H1 (cell line): Measurements from ENCODE around the gene ARID1B. TPM values are rescaled to one million over a fixed set of nuclear protein-coding genes. Genes with fewer than 3 reads are reported as not detected.

Experiments used
- ATF3 ChIP-seq: IDR thresholded peaks from 2 replicates; pipeline ENCODE4 v1.6.1; 2011; ENCODE audit warnings: low read depth, mild to moderate bottlenecking, low read length; ENCODE audit not compliant: insufficient read depth
- CBX5 ChIP-seq: fragments of 300-800, 300-1000 bp; sonication (generic); IDR thresholded peaks from 2 replicates; pipeline ENCODE4 v1.7.1; 2016; ENCODE audit warnings: antibody characterized with exemption, low read length, low read depth
- CHD2 ChIP-seq: IDR thresholded peaks from 2 replicates; pipeline ENCODE4 v1.6.1; 2012; ENCODE audit warnings: low read length, improper control_type of control experiment
- NRF1 ChIP-seq: IDR thresholded peaks from 2 replicates; pipeline ENCODE4 v1.6.1; 2011; ENCODE audit warnings: mild to moderate bottlenecking, low read depth, low read length, improper control_type of control experiment
- PHF8 ChIP-seq: fragments of 200-600 bp; sonication (generic); conservative IDR thresholded peaks from 2 replicates; pipeline ENCODE4 v1.7.1; 2012; ENCODE audit warnings: low read depth, mild to moderate bottlenecking, inconsistent platforms, low read length, moderate library complexity
- SP1 ChIP-seq: IDR thresholded peaks from 2 replicates; pipeline ENCODE4 v1.6.1; 2011; ENCODE audit warnings: low read depth, low read length
- SUZ12 ChIP-seq: fragments of 200-600 bp; sonication (generic); IDR thresholded peaks from 2 replicates; pipeline ENCODE4 v1.6.1; 2012; ENCODE audit warnings: mild to moderate bottlenecking, inconsistent platforms, low read length, moderate library complexity, mixed read lengths
- TEAD4 ChIP-seq: IDR thresholded peaks from 2 replicates; pipeline ENCODE4 v1.6.1; 2012; ENCODE audit warnings: low read depth, low read length, inconsistent platforms, mixed read lengths
- YY1 ChIP-seq: IDR thresholded peaks from 2 replicates; pipeline ENCODE4 v1.6.1; 2011; ENCODE audit warnings: low read depth, mild to moderate bottlenecking, low read length
- polyA plus RNA-seq, 7 experiments: library from polyadenylated mRNA; depleted of rRNA in 3 of 7; stranded (reverse) in 5 of 7; unstranded in 2 of 7; fragments of >200 nt in 5 of 7; fragments of 200-250 nt in 2 of 7; gene quantifications; 1 replicate in 5 of 7; 2 replicates in 1 of 7; 4 replicates in 1 of 7; pipeline versions ENCODE4 v1.2.1 to v1.2.3, GENCODE V29; 2011 to 2013; ENCODE audit warnings: missing spikeins in 2 of 7, mixed read lengths in 2 of 7
- total RNA-seq: library from RNA; stranded (reverse); fragmentation: NEBNext Ultra II Directional; extraction: Animal tissue kit (Norgen Biotek cat#: 25700); gene quantifications from 2 replicates; pipeline ENCODE4 v1.2.1, GENCODE V29; 2021

The ARID1B gene
- total and polyA plus RNA-seq, 2 of the 8 experiments (the other 6 are each of a cell fraction or from before 2014, with no cell fraction given): 24.3 to 70.3 TPM

- TF ChIP-seq CBX5 (no peak), TEAD4 (no peak), SP1 (no peak), NRF1 (no peak), PHF8 (no peak), CHD2 (no peak), YY1 (no peak), ATF3 (no peak), SUZ12 (no peak)
Observed at GRCh38 chr6:157226026-157226625, 448.9 kb downstream of the ARID1B start (continued).
